GM19193 (cell line): ENCODE measurements around the gene PIP4P1.
A peak's percentile ranks its signal among the peaks of the same experiment; 100 is the strongest.

Experiments
- POLR2A ChIP-seq: IDR thresholded peaks from 4 replicates; pipeline ENCODE4 v1.6.1; 2011; ENCODE audit not compliant: insufficient read depth, insufficient read length; ENCODE audit errors: extremely low read depth

Gene PIP4P1

GRCh38 chr14:20427231-20428009 is 33.8 kb downstream of the PIP4P1 start:
- no peak for TF ChIP-seq POLR2A

- no peak for TF ChIP-seq POLR2A
Measured at GRCh38 chr14:20424851-20425250, 36.4 kb downstream of the PIP4P1 start.

GRCh38 chr14:20422886-20423285 is 38.3 kb downstream of the PIP4P1 start:
- no peak for TF ChIP-seq POLR2A

GRCh38 chr14:20421267-20421666 is 40.0 kb downstream of the PIP4P1 start:
- TF ChIP-seq POLR2A: no peak

- TF ChIP-seq POLR2A: no peak
Measured at GRCh38 chr14:20419419-20419818, 41.8 kb downstream of the PIP4P1 start.

- no peak for TF ChIP-seq POLR2A
Measured at GRCh38 chr14:20418501-20418909, 42.7 kb downstream of the PIP4P1 start.

- no peak for TF ChIP-seq POLR2A
Measured at GRCh38 chr14:20417250-20418186, 43.7 kb downstream of the PIP4P1 start.

- TF ChIP-seq POLR2A: no peak
Measured at GRCh38 chr14:20416223-20416622, 45.0 kb downstream of the PIP4P1 start.

GRCh38 chr14:20415782-20416206 is 45.4 kb downstream of the PIP4P1 start:
- TF ChIP-seq POLR2A: no peak

GRCh38 chr14:20413744-20414082 is 47.5 kb downstream of the PIP4P1 start:
- TF ChIP-seq POLR2A: no peak

GRCh38 chr14:20412876-20413743 is 48.1 kb downstream of the PIP4P1 start, which contains the start of gene TEP1:
Gene TEP1, minus strand, starts transcription at chr14:20413501. Its CDS starts 5,062 bp downstream, at chr14:20408439.
- TF ChIP-seq POLR2A: peak; percentile 82

- no peak for TF ChIP-seq POLR2A
Measured at GRCh38 chr14:20412411-20412810, 48.8 kb downstream of the PIP4P1 start.

- TF ChIP-seq POLR2A: no peak
Measured at GRCh38 chr14:20409226-20409625, 52.0 kb downstream of the PIP4P1 start.
